Fibroblast of skin of abdomen (primary cell): ENCODE measurements around the gene EHD4.

Experiments used
- DNase-seq: peaks from one replicate; pipeline ENCODE4 v3.0.0-alpha.2; 2013

Gene EHD4

DNA sequence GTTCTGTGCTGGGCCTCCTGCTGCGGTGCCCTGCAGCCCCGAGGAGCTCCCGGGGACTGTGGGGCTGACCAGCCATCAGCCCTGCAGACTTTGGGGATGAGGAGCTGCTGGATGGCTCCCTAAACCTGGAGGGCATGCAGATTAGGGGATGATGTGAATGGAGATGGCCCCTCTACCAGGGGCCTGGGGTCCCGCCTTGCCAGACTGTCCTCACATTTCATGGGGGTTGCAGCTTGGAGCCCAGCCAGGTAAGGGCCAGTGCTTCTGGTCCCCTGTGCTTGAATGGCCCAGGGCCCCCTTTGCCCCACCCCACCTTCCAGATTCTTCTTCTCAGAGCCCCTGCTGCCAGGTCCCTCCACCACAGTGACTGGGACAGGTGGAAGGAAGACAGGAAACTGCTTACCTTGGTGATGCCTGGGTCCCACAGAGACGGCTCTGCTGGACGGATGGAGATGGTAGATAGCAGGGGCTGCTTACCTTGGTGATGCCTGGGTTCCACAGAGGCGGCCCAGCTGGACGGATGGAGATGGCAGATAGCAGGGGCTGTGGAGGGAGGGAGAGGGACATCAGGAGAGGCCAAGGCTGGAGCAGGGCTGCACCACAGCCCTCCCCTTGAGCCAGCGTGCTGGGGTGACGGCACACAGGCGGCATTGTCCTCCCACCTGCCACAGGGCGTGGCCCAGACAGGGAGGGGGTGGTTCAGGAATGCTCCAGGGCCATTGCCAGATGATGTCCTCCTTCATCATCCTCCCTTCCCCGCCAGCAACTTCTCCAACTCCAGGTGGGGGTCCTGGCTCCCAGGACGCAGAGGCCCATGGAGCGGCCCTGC lies 78.7 kb downstream of the EHD4 start, which contains the start of gene SPTBN5:
Gene SPTBN5 (minus strand): TSS at position 632 of the 829 bp plus-strand sequence. CDS start 556 bp downstream, at position 76.
- DNase-seq = no peak

DNA sequence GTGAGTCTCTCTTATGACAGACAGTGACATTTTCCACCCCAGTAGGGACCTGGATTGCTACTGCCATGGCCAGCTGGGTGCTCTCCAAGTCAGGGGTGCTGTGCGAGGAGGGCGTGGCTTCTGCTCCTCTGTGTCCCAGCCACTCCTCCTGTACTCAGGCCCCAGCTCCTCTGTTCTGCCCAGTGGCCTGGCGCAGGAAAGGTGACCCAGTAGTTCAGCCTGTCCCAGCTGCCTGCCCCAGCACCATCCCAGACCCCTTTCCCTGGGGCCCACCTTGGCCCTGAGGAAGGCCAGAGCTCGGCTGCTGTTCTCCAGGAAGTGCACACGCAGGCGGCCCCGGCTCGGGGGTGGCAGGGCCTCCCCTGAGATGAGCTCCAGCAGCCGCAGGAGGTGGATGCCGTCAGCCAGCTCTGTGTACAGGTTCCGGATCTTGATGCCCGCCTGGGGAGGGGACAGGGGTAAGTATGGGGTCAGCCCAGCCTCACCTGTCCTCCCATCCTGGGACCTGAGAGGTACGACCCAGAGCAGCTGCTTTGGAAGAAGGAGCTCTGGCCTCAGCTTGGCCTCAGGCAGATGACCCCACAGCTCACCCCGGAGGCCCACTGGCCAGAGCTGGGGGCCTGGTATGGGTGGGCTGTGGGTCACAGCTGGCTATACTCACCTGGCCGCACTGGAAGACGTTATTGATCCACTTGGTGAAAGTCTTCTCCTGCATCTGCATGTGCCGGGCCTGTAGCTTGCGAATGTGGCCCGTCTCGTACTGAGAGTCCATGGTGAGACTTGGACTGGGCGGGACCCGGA lies 79.5 kb downstream of the EHD4 start:
- no peak for DNase-seq

DNA sequence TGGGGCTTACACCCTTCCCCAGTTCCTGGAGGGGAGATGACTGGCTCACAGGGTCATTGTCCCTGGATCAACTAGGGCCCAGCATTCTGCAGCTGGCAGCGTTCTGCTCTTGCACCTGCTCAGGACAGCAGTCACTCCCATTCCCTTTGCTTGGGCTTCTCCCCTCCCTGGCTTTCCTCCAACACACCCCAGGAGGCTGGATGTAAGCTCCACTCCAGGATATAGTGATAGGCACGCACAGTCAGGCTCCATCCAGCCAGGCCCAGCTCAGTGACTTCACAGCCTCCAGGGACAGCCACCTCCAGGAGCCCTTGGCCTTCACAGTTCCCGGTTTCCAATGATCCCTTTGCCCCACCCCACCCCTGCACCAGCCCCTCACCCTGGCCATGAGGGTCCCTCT lies 80.4 kb downstream of the EHD4 start:
- DNase-seq = no peak

DNA sequence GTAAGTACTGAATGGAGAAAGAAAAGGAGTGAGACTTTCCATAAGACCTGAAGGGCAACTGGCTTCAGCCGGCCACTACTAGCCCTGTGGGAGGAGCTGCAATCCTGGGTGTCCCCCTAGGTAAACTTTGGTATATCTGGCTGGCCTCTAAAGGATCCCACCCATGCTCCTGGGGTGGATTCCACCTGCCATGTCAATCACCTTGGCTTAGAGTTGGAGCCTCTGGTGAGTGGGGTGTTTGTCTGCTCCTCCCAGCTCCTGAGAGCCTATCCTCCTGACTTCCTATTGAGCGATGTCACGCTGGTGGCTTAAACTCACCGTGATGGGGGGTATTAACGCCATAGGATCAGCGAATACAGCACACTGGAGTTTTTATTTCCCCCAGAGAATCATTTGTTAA lies 81.1 kb downstream of the EHD4 start:
- DNase-seq = no peak

- no peak for DNase-seq
Measured at GRCh38 chr15:41890050-41890690, 82.2 kb downstream of the EHD4 start.

GRCh38 chr15:41888662-41889253 lies 83.6 kb downstream of the EHD4 start:
- DNase-seq = no peak

GRCh38 chr15:41887893-41888292 lies 84.5 kb downstream of the EHD4 start:
- DNase-seq = no peak

DNA sequence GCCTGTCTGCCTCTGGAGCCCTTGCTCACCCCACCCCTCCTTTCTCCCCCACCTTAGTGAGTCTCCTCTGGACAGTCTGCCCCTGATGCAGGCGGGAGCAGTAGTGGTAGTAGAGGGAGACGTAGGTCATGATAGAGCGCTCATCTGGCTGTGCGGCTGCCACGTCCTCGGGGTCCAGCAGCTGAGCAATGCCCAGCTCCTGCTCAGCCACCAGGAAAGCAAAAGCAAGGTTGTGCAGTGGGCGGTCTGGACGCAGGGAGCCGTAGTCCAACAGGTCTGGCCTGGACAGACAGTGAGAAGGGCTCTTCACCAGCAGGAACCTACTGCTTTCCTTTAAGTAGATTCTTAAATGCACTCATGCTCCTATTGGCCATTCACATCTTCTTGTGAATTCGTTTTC lies 85.2 kb downstream of the EHD4 start:
- no peak for DNase-seq

DNA sequence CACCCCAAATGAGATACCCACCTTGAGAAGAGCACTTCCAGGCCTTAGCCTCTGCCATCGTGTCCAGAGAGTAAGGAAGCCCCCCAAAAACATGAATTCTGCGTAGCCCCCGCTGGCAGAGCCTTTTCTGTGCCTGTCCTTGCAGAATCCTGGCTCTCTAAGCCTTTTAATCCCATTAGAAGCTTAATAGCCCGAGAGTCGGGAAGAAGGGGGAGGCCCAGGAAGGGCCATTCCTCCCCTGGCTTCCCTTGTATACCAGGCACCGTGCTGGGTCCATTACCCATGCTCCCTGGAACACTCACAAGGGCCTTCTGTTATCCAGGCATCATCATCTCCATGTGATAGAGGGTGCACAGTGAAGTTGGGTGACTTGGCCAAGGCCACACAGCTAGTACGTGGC lies 85.6 kb downstream of the EHD4 start:
- no peak for DNase-seq

GRCh38 chr15:41885841-41886240 lies 86.5 kb downstream of the EHD4 start:
- no peak for DNase-seq

- DNase-seq = no peak
Measured at GRCh38 chr15:41885321-41885720, 87.0 kb downstream of the EHD4 start.

GRCh38 chr15:41884458-41884857 lies 87.9 kb downstream of the EHD4 start:
- DNase-seq = no peak

DNA sequence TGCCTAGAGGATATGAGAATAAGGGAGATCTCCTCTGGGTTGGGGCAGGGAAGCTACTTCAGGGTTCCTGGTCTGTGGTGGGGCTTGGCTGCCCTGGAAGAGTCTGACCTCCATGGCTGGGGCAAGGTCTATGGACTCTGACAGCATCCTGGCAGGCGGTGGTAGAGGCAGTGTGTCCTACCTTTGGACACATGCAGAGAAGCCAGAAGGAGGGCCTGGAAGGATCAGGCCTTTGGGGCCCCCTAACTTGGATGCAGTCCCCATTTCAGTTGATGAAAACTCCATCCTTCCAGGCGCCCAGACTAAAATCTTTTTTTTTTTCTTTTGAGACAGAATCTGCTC lies 88.9 kb downstream of the EHD4 start:
- no peak for DNase-seq

DNA sequence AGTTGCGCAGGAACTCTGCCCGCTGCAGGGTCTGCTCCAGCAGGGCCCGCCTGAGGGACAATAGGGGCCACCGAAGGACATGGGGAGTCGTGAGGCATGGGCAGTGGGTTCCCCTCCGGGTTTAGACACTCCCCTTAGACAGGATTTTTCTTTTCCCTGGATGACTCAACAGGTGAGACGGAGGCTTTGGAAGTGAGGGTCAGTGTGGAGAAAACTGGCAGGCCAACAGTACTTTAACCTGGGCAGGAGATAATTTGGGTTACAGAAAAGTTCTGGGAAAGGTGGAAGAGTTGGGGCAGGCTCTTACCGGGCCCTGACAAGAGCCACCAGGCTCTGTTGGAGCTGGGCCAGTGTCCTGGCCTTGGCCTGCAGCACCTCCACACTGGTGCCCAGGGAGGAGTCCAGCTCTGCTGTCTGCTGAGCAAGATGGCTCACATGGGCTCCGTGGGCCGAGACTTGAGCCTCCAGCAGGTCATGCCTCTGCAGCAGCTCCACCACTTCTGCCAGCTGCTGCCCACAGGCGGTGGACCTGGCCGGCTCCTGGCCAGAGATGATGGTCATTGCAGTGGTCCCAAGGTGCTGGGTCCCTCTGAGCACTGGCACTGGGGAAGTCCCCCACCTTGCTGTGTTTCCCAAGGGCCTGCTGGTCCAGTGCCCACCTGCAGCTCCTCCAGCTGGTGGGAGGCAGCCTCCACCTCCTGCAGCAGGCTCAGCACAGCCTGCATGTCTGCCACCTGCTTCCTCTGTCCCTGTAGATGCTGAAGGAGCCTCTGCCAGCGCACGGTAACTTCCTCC lies 89.5 kb downstream of the EHD4 start:
- no peak for DNase-seq

DNA sequence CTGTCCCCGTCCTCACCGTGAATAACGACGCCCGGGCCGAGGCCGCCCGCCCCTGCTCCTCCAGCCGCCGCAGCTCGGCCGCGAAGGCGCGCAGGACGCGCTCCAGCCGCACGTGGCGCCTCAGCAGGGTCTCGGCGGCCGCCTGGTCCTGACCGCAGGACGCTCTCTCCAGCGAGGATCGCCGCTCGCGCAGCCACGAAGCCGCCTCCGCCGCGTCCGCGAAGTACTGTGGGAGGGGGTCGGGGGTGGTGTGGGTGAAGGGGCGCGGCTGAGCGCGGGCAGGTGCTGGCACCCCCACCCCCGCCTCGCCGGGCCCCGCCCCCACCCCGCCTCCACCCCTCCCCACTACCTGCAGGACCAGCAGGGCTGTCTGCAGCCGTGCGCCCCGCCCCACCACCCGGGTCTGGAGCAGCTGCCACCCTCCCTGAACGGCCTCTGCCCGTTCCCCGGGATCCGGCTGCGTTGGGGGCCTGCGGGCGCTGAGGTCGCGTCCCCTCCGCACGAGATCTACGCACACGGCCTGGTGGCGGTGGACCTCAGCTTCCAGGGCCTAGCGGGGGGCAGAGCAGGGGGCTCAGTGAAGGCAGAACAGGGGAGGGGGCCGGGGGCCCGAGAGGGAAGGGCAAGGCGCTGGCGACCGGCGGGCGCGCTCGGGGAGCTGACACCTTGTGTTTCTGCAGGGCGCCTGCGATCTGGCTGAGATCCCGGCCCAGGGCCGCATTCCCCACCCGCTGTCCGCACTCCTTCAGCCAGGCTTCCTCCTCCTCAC lies 90.3 kb downstream of the EHD4 start:
- no peak for DNase-seq

GRCh38 chr15:41881550-41881919 lies 90.8 kb downstream of the EHD4 start:
- no peak for DNase-seq

GRCh38 chr15:41881086-41881485 lies 91.3 kb downstream of the EHD4 start:
- no peak for DNase-seq

- DNase-seq = no peak
Measured at GRCh38 chr15:41880156-41880877, 92.0 kb downstream of the EHD4 start.

DNA sequence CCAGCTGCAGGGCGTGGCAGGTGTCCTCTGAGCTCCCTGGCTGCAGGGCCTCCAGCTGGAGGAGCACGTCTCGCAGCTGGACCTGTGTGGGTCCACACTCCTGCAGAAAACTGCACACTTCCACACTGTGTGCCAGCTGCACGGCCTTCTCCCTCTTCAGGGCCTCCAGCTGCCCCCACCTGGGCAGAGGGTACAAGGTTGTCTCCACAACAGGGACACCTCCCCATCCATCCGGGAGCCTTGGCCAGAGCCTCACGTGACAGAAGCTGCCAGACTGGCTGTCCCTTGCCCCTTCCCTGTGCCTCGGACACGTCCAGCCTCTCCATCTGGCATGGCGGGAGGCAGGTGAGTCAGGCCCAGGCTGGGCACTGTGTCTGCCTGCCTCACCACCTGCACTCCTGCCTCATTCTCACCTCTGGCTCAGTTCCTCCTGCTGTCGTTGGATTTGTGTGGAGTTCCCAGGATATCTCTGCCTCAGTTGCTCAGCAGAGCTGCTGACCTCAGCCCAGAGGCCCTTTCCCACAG lies 93.0 kb downstream of the EHD4 start:
- no peak for DNase-seq

- no peak for DNase-seq
Measured at GRCh38 chr15:41878355-41878699, 94.0 kb downstream of the EHD4 start.
